Measurements from ENCODE around the gene FBXO33.

Gene FBXO33

GRCh38 chr14:39441805-39442204 is 9.6 kb upstream of the FBXO33 start:
- Histone ChIP-seq H3K9ac (ENCODE audit: low read depth, low read length, poor library complexity, severe bottlenecking) (no peak overlapping the region), H3K4me3 (ENCODE audit: low read length, poor library complexity, severe bottlenecking) (no peak overlapping the region), H3K9me2 (replicated peaks; ENCODE audit: low read depth, low read length) (no peaks in the 10 kb centered on the region), H3K9me3 (ENCODE audit: insufficient read depth, low read depth, low read length) (no peaks in the 10 kb centered on the region), H3K79me2 (ENCODE audit: insufficient read depth, low read length) (no peaks in the 10 kb centered on the region), H3K4me1 (ENCODE audit: insufficient read depth, low read length, poor library complexity, severe bottlenecking) (no peaks in the 10 kb centered on the region), H2AFZ (ENCODE audit: low read length) (no peak overlapping the region), H4K20me1 (ENCODE audit: insufficient read depth, low read length, poor library complexity, severe bottlenecking) (no peaks in the 10 kb centered on the region), H3K4me2 (ENCODE audit: low read depth, low read length, poor library complexity, severe bottlenecking) (no peak overlapping the region), H3F3A (ENCODE audit: low read depth) (no peaks in the 10 kb centered on the region), H3K36me3 (ENCODE audit: insufficient read depth, low read length) (no peaks in the 10 kb centered on the region), H3K27me3 (ENCODE audit: insufficient read depth, low read length, poor library complexity, severe bottlenecking) (no peaks in the 10 kb centered on the region)
- TF ChIP-seq EZH2phosphoT487 (IDR thresholded peaks at IDR 0.05; ENCODE audit: borderline replicate concordance), result no peak
- TF ChIP-seq, protein P1, sequence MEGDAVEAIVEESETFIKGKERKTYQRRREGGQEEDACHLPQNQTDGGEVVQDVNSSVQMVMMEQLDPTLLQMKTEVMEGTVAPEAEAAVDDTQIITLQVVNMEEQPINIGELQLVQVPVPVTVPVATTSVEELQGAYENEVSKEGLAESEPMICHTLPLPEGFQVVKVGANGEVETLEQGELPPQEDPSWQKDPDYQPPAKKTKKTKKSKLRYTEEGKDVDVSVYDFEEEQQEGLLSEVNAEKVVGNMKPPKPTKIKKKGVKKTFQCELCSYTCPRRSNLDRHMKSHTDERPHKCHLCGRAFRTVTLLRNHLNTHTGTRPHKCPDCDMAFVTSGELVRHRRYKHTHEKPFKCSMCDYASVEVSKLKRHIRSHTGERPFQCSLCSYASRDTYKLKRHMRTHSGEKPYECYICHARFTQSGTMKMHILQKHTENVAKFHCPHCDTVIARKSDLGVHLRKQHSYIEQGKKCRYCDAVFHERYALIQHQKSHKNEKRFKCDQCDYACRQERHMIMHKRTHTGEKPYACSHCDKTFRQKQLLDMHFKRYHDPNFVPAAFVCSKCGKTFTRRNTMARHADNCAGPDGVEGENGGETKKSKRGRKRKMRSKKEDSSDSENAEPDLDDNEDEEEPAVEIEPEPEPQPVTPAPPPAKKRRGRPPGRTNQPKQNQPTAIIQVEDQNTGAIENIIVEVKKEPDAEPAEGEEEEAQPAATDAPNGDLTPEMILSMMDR (conservative IDR thresholded peaks at IDR 0.05; ENCODE audit: low read length), result no peak

DNA sequence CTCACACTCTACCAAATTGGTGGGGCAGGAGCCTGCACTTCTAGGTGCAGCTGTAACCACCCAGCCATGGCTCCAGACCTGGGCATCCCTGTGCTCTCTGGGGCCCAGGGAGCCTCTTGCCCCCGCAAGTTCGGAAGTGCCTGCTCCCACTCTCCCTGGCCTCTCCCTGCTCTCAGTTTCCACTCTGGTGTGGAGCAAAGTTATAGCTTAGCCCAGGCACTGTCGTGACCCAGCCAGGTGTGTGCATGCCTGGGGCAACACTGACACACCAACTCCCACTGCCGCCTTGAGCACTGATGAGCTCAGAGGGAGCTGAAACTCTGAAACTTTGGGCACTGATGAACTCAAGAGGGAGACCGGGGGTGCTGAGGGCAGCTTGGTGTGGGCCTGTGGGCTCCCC is 8.7 kb upstream of the FBXO33 start:
- no peaks in the 10 kb centered on the region for H4K20me1 ChIP-seq (ENCODE audit: insufficient read depth, low read length, poor library complexity, severe bottlenecking)
- H3K9ac ChIP-seq (ENCODE audit: low read depth, low read length, poor library complexity, severe bottlenecking), result no peak overlapping the region

DNA sequence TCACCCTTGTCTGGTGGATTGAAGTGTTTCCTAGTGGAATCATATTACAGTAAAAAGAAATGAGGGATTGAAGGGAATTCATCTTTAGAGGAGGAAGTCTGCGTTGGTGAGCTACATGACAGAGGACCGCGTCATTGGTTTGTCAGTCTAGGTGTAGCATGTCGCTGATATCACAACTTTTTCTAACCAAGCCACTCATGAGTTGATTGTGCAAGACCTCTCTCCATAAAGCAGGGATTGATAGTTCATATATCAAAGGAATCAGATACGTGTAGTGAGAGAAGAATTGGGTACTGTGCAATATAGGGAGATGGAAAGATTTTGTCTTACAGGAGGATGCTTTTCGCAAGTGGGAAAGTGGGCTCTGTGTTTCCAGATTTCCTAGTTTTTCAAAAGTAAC is 3.0 kb upstream of the FBXO33 start:
- H3K9me3 ChIP-seq (ENCODE audit: insufficient read depth, low read depth, low read length), result no peaks in the 10 kb centered on the region
- H3F3A ChIP-seq (ENCODE audit: low read depth), result no peaks in the 10 kb centered on the region; the same call in 1 of the 2 replicates
- H3K9me2 ChIP-seq (replicated peaks; ENCODE audit: low read depth, low read length), result no peaks in the 10 kb centered on the region
- H4K20me1 ChIP-seq (ENCODE audit: insufficient read depth, low read length, poor library complexity, severe bottlenecking), result peaks cover 15% of the 10 kb centered on the region
- no peak overlapping the region for H3K4me2 ChIP-seq (ENCODE audit: low read depth, low read length, poor library complexity, severe bottlenecking)
- H3K36me3 ChIP-seq (ENCODE audit: insufficient read depth, low read length), result no peaks in the 10 kb centered on the region
- peaks cover 13% of the 10 kb centered on the region for H3K79me2 ChIP-seq (ENCODE audit: insufficient read depth, low read length)
- no peak overlapping the region for H2AFZ ChIP-seq (ENCODE audit: low read length)
- TF ChIP-seq, protein P1 (conservative IDR thresholded peaks at IDR 0.05; ENCODE audit: low read length), result no peak
- TF ChIP-seq EZH2phosphoT487 (IDR thresholded peaks at IDR 0.05; ENCODE audit: borderline replicate concordance), result no peak
- H3K4me3 ChIP-seq (ENCODE audit: low read length, poor library complexity, severe bottlenecking), result no peak overlapping the region
- H3K4me1 ChIP-seq (ENCODE audit: insufficient read depth, low read length, poor library complexity, severe bottlenecking), result peaks cover 14% of the 10 kb centered on the region
- no peak overlapping the region for H3K9ac ChIP-seq (ENCODE audit: low read depth, low read length, poor library complexity, severe bottlenecking)
- H3K27me3 ChIP-seq (ENCODE audit: insufficient read depth, low read length, poor library complexity, severe bottlenecking), result no peaks in the 10 kb centered on the region

More for the DNA sequence above, 8.7 kb upstream of the FBXO33 start:
- no peak overlapping the region for H3K4me3 ChIP-seq (ENCODE audit: low read length, poor library complexity, severe bottlenecking)
- no peaks in the 10 kb centered on the region for H3K27me3 ChIP-seq (ENCODE audit: insufficient read depth, low read length, poor library complexity, severe bottlenecking)
- H3K4me2 ChIP-seq (ENCODE audit: low read depth, low read length, poor library complexity, severe bottlenecking), result no peak overlapping the region
- H3K4me1 ChIP-seq (ENCODE audit: insufficient read depth, low read length, poor library complexity, severe bottlenecking), result no peaks in the 10 kb centered on the region
- H2AFZ ChIP-seq (ENCODE audit: low read length), result no peak overlapping the region
- no peaks in the 10 kb centered on the region for H3K36me3 ChIP-seq (ENCODE audit: insufficient read depth, low read length)
- no peaks in the 10 kb centered on the region for H3K79me2 ChIP-seq (ENCODE audit: insufficient read depth, low read length)
- TF ChIP-seq, protein P1 (conservative IDR thresholded peaks at IDR 0.05; ENCODE audit: low read length), result no peak
- TF ChIP-seq EZH2phosphoT487 (IDR thresholded peaks at IDR 0.05; ENCODE audit: borderline replicate concordance), result no peak
- no peaks in the 10 kb centered on the region for H3K9me3 ChIP-seq (ENCODE audit: insufficient read depth, low read depth, low read length)
- H3K9me2 ChIP-seq (replicated peaks; ENCODE audit: low read depth, low read length), result no peaks in the 10 kb centered on the region
- H3F3A ChIP-seq (ENCODE audit: low read depth), result no peaks in the 10 kb centered on the region

Measured in Loucy (cell line).